Measurements from ENCODE around the gene AOPEP. TPM values are rescaled to one million over a fixed set of nuclear protein-coding genes. Genes with fewer than 3 reads are reported as not detected.

AOPEP gene
- total RNA-seq, 2 donors from 2014 or later, result 40.4 to 42.1 TPM

DNA sequence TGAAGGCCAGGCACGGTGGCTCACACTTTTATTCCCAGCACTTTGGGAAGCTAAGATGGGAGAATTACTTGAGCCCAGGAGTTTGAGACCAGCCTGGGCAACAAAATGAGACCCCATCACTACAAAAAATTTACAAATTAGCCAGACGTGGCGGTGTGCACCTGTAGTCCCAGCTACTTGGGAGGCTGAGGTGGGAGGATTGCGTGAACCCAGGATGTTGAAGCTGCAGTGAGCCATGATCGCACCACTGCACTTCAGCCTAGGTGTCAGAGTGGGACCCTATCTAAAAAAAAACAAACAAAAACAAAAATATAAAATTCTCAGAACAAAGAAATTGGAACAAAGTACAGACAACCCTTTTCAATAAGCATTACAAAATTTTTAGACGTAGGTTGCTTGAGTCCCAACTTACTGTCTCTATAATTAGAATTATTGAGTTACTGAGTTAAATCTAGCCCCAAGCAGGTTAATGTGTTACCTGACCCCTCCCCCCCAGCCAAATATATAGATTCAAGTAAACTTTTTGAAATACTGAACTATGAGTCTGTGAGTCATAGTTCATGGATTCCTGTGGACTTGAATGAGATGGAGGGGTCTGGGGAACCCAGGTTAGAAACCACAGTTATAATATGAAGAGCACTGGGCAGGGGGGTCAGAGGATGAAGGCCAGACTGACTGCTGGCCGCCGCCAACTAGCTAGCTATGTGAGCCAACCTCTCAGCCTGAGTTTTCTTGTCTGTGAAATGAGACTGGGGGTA, 173.1 kb downstream of the AOPEP start:
- ATAC-seq (no peak), DNase-seq (no peak)
- intact Hi-C loops (cut with DNase I, micrococcal nuclease), result no loop called here

DNA sequence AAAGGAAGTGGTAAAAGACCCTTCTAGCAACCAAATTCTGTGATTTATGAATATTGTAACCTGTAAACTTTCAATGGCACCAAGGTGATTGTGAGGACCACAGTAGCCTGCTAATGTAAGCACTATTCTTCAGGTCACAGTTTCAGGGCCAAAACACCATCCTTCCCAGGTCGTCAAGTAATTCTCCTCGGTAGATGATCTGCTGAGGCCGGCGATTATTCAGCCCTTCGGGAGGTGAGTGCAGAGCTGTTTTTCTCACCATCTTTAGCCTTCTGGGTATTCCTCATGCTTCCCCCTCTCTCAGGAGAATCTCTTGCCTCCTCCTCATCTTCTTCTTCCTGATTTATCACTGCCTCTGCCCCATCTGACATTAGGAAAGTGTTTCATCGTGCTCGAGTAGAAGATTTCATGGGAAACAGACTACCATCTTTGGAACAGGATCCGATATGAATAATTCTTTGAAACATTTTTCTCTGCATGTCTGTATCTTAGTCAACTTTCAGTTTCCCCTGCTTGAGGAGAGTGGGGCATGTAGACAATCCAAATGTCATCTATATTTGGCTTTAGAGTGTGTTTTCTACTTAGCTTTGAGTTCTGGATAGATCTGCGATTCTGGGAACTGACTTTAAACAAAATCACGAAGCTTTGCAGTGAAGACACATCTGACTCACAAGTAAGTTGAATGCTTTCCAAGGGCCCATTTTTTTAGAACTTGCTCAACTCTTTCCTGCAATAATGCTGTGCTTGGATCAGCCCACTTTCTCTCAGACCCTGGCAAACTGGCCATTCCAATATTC, 173.9 kb downstream of the AOPEP start:
- ATAC-seq (no peak), DNase-seq (no peak)
- intact Hi-C loops (cut with DNase I, micrococcal nuclease), result no loop called here

DNA sequence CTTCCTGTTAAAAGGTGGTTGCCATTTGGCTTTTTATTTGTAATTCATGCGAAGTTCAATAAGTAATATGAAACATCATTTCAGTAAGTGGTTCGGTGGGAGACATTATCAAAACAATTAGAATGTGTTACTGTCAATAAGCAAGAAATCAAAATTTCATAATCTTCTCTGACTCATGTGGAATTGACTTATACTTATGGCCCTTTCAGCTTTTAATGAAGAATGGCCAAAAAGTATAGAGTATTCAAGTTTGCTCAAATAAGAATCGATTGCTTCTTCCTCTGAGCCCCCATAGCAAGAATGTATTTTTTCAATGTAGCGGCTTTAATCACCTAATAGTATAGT, 174.5 kb downstream of the AOPEP start:
- no peak for DNase-seq
- no peak for ATAC-seq
- intact Hi-C loops (cut with DNase I, micrococcal nuclease), result no loop called here

DNA sequence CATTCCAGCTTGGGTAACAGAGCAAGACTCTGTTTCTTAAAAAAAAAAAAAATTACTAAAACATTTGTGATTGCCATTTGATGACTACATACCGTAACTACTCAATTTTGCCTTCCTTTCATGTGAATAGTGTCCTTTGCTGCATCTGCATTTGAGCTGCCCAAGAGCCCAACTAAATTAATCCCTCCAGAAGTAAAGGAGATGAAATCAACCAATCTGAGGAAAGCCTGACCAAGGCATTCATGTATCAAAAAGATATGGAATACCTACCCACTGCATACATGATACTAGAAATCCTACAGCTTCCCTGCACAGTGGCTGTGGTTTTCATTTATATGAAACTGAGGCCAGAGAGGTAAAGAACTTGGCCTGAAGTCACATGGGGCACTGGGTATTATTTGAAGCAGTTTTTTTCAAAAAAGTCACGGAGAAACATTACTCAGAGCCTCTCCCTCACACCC, 177.5 kb downstream of the AOPEP start:
- intact Hi-C loops (cut with DNase I, micrococcal nuclease), result no loop called here
- no peak for ATAC-seq
- DNase-seq, result no peak

DNA sequence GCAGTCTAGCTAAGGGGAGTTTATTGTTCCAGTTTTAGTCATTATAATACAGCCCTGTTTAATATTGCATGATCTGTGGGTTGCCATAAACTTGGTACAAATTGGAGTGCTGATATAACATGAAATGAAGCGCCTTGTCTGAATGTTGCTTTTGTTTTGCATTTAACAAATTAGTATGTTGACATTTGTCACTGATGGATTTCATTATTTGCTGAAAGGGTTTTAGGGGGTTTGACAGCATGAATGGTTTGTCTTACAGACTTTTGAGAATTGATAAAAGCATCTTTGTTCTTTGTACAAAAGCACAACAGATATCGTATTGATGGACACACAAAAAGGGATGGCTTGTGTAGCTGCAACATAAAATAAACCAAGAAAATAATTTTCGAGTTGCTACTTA, 178.3 kb downstream of the AOPEP start:
- intact Hi-C loops (cut with DNase I, micrococcal nuclease), result no loop called here
- DNase-seq (no peak), ATAC-seq (no peak)

DNA sequence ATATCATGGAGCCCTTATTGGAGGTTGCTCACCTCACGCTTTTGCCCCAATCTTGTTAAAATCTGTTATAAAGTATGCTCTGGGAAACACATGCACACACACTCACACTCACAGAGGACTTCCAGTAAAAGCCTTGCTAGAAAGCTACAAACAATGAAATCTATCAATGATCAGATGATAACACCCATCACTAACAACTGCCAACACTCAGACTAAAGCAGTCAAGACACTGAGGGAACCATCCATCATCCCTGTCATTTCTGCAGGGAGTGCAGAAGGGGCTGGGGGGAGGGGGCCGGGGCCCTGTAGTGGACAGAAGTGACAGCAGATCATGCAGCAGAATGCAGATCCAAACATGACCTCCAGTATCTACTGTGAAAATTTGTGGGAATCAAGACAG, 179.1 kb downstream of the AOPEP start:
- intact Hi-C loops (cut with DNase I, micrococcal nuclease), result no loop called here
- DNase-seq (no peak), ATAC-seq (no peak)

DNA sequence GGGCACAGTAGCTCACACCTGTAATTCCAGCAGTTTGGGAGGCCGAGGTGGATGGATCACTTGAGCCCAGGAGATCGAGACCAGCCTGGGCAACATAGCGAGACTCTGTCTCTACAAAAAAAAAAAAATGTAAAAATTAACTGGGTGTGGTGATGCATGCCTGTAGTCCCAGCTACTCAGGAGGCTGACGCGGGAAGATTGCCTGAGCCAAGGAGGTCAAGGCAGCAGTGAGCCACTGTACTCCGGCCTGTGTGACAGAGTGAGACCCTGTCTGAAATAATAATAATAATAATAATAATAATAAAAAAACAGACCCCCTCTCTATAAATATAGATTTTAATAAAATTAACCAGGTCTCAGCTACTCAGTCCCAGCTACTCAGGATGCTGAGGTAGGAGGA, 179.7 kb downstream of the AOPEP start:
- intact Hi-C loops (cut with DNase I, micrococcal nuclease), result no loop called here
- DNase-seq, result no peak
- ATAC-seq, result no peak

DNA sequence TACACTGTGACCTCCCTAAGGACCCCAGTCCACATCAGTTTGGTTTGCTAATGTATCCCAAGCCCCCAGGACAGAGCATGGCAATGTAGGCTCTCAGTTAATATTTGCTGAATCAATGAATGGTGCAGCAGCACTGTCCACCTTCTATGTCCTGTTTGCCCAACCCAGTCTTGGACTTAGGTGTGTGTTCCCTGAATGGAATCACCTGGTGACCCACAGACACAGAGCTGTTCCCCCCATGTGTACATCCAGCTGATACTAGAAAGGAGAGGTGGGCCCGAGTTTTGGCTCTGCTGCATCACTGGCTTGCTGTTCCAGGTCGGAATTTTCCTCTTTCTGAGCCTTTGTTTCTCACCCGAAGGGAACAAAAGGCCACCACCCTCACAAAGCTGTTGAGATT, 180.2 kb downstream of the AOPEP start:
- no peak for ATAC-seq

DNA sequence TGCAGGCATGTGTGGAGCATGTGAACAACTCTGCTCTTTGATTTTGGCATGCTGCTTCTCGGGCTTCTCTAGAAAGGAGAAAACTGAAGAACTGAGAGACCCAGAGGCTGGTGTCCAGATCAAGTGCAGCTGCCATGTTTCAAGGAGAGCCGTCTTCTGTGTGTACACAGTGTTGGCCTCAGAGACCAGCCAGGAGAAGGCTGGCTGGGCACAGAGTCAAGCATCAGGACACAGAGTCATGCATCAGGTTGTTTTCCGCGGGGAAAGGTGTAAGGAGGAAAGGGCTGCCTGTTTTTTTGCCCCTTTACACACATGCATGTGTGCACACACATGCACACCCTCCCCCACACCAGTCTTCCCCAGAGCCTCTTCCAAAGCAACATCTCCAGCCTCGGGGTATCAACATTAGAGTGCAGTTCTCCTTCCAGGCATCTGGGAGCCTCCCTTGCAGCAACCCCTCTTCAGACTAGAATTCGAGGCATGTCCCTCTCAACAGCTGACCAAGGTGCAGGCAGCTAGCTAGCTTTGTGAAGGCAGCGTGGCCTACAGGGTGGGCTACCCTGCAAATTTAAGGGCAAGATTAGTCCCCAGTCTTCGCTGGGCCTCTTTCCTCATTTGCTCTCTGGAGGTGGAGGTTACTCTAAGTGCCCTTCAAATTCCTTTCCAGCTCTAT, 180.9 kb downstream of the AOPEP start:
- DNase-seq, result no peak
- intact Hi-C loops (cut with DNase I, micrococcal nuclease), result no loop called here
- ATAC-seq, result no peak

More for the DNA sequence above, 180.2 kb downstream of the AOPEP start:
- intact Hi-C loops (cut with DNase I, micrococcal nuclease), result no loop called here
- no peak for DNase-seq

DNA sequence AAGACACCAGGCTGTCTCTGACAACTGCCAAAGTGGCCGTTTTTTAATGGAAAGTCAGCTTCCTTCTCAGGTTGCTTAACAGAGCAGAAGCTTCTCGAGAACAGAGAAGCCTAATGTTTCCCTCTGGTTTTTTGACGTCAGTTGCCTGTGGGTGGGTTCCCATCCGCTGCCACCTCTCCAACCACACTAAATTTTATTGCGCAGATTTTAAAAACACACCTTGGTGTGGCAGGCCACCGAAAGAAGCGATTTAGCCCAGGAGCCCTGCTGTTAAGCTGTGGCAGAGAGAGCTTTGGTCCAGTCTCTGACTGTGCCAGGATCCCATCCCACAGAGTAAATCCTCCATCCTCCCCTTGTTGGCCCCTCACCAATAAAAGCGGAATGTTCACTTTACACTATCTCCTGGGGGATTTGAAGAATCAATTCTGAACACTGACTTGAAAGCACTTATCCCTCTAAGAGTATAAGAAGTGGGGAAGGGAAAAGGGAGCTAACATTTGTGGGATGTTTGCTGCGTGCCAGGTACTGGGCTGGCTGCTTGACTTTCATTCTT, 181.6 kb downstream of the AOPEP start:
- DNase-seq (no peak), ATAC-seq (no peak)
- intact Hi-C loops (cut with DNase I, micrococcal nuclease), result no loop called here

DNA sequence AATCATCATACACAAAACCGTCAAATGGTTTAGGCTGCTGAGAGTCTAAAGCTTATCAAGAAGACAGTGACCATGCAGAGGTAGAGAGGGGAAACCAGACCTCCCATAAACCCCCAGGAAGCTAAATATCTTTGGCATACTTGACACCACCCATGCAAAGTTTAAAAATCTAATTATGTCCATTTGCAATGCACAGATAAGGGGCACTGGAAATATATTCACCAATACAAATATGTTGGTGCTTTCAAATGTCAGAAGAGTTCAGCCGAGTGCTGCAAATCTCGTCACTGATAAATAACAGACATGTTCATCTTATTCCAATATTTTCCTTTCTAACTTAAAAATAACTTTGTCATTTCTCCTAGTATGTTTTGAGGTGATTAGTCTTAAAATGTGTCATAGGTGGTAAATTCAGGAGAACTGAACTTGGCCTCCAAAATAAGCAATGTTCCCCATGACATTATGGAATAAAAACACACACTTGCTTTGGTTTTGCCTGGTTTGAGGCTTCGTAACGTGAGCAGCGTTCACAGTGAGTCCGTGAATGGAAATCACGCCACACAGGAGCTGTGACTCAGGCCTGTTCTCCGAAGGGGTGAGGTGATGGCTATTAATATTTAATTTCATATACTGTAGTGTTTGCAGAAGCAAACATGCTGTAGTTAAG, 182.2 kb downstream of the AOPEP start:
- DNase-seq, result no peak
- ATAC-seq, result no peak
- intact Hi-C loops (cut with DNase I, micrococcal nuclease), result no loop called here

DNA sequence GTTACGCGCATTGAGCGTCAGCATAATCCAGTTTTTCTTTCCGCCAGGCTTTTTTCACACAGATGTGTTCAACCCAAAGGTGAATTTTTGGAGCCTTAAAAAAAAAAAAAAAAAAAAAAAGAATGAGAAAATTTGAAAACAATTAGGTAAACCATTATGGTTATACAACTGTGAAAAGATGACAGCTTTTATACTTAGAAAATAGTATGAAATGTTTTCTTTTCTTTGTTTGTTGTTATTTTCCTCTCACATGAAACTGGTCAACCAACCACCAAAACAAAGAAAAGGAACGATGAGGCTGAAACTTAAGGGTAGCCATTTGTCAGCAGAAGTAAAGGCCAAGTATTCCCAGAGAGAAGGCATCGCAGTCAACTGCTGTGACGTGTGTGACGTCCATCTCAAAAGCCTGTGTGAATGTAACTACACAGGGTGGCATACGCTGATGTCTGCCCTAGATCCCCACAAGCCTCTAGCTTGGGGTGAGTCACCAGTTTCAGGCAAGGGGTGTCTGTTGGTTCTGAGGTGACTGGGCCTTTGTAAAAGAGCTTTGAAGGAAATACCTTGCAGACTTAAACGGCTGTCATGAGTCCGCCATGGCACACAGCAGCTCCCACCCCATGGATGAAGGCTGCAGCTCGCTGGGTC, 182.9 kb downstream of the AOPEP start:
- no peak for DNase-seq
- intact Hi-C loops (cut with DNase I, micrococcal nuclease), result no loop called here
- no peak for ATAC-seq

DNA sequence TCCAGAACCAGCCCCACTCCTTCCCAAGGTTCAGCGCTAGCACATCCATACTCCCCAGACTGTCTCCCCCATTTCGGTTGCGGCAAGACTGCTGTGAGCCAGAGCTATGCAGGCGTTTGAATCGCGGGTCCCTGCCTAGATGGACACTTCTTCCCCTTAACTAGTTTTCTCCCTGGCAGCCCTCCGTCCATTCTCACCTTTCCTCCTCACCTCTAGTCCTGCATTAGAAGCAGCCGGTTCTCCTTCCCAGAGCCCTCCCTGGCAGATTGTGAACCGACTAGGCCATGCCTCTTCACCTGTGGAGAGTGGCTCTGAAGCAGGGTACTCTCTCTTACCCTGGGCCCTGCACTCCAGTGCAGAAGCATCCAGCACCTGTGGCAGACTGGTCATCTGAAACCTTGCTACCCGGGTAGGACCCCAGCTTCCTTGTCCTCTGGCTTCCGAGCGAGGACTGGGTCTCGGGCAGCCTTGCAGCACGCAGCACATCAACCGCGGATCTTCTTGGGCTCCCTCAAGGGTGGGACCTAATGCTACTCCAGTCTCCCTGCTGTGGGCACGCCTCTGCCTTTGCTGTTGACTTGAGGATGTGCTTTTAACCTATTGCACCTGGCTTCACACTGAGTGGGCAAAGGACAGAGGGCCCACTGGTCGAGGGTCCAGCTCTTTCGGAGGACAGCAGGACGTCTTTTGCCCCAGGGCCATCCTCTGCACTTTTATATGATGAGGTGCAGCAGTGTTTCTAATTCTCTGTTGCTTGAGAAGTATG, 183.6 kb downstream of the AOPEP start:
- ATAC-seq (no peak), DNase-seq (no peak)
- intact Hi-C loops (cut with DNase I, micrococcal nuclease), result no loop called here

DNA sequence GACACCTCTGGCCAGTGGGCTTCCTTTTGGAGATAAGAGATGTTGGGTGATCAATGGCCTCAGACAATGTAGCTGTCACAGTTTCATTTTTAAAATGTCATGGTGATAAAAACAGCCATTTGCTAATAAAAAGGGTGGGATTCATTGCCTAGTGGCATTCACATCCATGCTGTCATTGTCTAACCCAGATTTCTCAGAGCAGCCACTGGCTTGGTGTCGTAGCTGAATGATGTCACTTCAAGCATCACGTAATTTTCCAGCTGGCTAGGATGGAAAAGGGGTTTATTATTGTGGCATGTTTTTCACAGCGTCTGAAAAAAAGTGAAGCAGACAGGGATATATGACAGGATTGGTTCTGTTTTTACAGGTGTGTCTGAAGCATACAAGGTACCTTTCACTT, 184.7 kb downstream of the AOPEP start:
- ATAC-seq (no peak), DNase-seq (no peak)
- intact Hi-C loops (cut with DNase I, micrococcal nuclease), result no loop called here

DNA sequence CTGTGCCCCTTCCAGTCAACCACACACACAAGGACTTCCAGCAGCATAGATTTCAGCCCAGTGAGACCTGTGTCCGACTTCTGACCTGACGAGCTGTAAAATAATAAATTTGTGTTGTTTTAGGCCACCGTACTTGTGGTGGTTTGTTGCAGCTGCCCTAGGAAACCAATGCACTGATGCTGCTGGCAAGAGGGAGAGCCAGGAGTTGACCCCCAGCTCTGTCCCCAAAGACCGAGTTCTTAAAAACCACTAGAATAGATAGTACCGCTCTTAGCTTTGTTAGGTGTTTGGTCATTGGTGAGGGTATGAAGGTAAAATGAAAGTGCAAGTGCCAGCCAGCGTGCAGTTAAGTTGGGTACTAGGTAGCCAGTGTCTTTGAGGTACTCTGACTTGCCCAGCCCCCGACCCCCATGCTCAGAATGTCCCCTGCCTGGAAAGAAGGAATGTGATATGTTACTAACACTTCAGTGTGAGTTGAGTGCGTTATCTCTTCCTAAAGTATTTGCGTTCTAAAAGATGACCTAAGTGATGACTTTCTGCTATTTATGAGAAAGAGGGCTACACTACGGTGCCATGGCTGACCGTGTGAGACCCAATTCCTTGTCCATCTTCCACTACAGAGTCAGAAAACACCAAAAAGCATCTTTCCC, 185.6 kb downstream of the AOPEP start:
- intact Hi-C loops (cut with DNase I, micrococcal nuclease), result no loop called here

DNA sequence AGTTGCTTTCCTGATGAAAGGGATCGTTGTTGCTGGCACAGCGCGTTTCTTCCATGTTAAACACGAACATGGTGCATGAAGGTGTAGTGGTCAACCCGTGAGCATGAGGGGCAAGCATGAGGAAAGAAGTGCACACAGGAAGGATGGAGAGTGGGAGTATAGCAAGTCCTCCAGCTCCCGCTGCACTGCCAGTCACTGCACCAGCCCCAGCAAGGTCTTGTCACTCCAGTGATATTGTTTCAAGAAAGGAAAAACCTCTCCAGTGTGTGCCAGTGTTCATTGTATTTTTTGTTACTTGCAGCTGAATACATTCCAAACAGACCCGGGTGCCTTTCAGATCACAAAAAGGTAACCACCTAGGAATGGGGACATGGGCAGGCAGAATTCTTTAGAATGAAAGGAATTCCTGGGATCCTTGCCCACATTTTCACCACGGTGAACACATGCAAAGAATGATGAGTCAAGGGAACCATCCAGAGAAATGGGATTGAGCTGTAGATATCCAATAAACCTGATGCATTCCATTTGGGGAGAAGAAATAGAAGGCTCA, 186.3 kb downstream of the AOPEP start:
- ATAC-seq (no peak), DNase-seq (no peak)
- intact Hi-C loops (cut with DNase I, micrococcal nuclease), result no loop called here

More for the DNA sequence above, 185.6 kb downstream of the AOPEP start:
- ATAC-seq (no peak), DNase-seq (no peak)

DNA sequence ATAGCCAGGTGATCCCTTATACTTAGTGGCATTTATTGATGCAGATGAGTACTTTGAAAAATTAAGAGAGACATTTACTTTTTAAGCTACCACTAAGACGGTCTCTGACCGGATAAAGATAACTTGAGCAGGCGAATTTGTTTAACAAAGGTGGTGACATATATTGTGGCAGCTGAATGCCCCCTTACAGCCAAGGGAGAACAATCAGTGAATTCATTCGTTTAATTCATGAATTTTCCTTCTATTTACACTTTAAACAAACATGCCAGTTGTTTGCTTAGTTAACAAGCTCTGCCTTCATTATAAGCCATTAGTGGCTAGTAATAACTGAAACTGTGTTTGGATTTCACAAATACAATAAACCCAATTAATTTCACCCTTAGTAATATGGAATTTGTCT, 187.1 kb downstream of the AOPEP start:
- ATAC-seq (peak; percentile 60), DNase-seq (no peak)
- intact Hi-C loops (cut with DNase I, micrococcal nuclease), result no loop called here
